CD4-positive, alpha-beta T cell treated with Interleukin-17A for 1 hour (primary cell): ENCODE results near the gene LRRC53.
A peak's percentile ranks its signal among the peaks of the same experiment; 100 is the strongest.

Source experiments
- DNase-seq: peaks from one replicate; pipeline ENCODE4 v3.0.0-alpha.2; 2020

Gene LRRC53

GRCh38 chr1:74512170-74512915 lies at the start of gene LRRC53:
TSS of gene LRRC53 (minus strand) at chr1:74512611. CDS start at chr1:74483349, 29,262 bp downstream.
- no peak for DNase-seq

GRCh38 chr1:74549932-74550331 lies 37.5 kb upstream of the LRRC53 start:
- no peak for DNase-seq

GRCh38 chr1:74548961-74549750 lies 36.7 kb upstream of the LRRC53 start:
- DNase-seq, result no peak

- no peak for DNase-seq
These were observed 33.4 kb upstream of the LRRC53 start for GRCh38 chr1:74545821-74546220.

GRCh38 chr1:74534241-74534640 lies 21.8 kb upstream of the LRRC53 start:
- DNase-seq, result no peak

GRCh38 chr1:74531796-74532195 lies 19.4 kb upstream of the LRRC53 start:
- no peak for DNase-seq

- no peak for DNase-seq
These were observed 18.5 kb upstream of the LRRC53 start for GRCh38 chr1:74530892-74531291.

GRCh38 chr1:74528123-74528522 lies 15.7 kb upstream of the LRRC53 start:
- DNase-seq, result no peak

- DNase-seq, result no peak
These were observed 14.3 kb upstream of the LRRC53 start for GRCh38 chr1:74526708-74527107.

GRCh38 chr1:74523873-74524480 lies 11.6 kb upstream of the LRRC53 start:
- DNase-seq, result no peak

- DNase-seq, result no peak
These were observed 9.7 kb upstream of the LRRC53 start for GRCh38 chr1:74522148-74522547.

- no peak for DNase-seq
These were observed 5.2 kb upstream of the LRRC53 start for GRCh38 chr1:74517599-74518051.

GRCh38 chr1:74513411-74514300 lies 1.2 kb upstream of the LRRC53 start:
- DNase-seq, result no peak

- DNase-seq, result no peak
These were observed 4.0 kb downstream of the LRRC53 start for GRCh38 chr1:74508449-74508848.

- DNase-seq, result no peak
These were observed 6.3 kb downstream of the LRRC53 start for GRCh38 chr1:74505928-74506710.

GRCh38 chr1:74504933-74505512 lies 7.4 kb downstream of the LRRC53 start:
- no peak for DNase-seq

GRCh38 chr1:74504125-74504932 lies 8.1 kb downstream of the LRRC53 start:
- DNase-seq, result peak; percentile 32

GRCh38 chr1:74502858-74503257 lies 9.6 kb downstream of the LRRC53 start:
- no peak for DNase-seq

GRCh38 chr1:74502432-74502831 lies 10.0 kb downstream of the LRRC53 start:
- DNase-seq, result no peak

GRCh38 chr1:74498901-74499300 lies 13.5 kb downstream of the LRRC53 start:
- DNase-seq, result no peak

- DNase-seq, result no peak
These were observed 15.7 kb downstream of the LRRC53 start for GRCh38 chr1:74496669-74497068.
